22Rv1 (cell line): ENCODE results near the gene N4BP2.
"Not testable (repeated sequence)": the region's sequence is repeated elsewhere in the genome, so short reads cannot be mapped to it uniquely, and the experiment has no call there.

Experiments
- CTCF ChIP-seq: fragments of 450-650 bp; IDR thresholded peaks from 2 replicates; pipeline ENCODE4 v1.5.1; 2017; ENCODE audit warnings: mild to moderate bottlenecking
- ZFX ChIP-seq: fragments of 450-650 bp; IDR thresholded peaks from 2 replicates; pipeline ENCODE4 v1.6.1; 2017; ENCODE audit warnings: antibody characterized with exemption, borderline replicate concordance

GRCh38 chr4:40021116-40021515 lies 35.5 kb upstream of the N4BP2 start:
- TF ChIP-seq CTCF, ZFX: not testable (repeated sequence)
